A549 treated with dexamethasone at 1 μM for 4 hours (cell line): Measurements from ENCODE around the gene DFFB. TPM values are rescaled to one million over a fixed set of nuclear protein-coding genes. Genes with fewer than 3 reads are reported as not detected.

ENCODE experiments used
- total RNA-seq: library from RNA; stranded (reverse); fragments of 200-300 nt; extraction: Qiagen RNA extraction; gene quantifications from 5 replicates; pipeline ENCODE4 v1.2.3, GENCODE V29; 2022

DFFB gene
- total RNA-seq = 2.7 to 4.0 TPM (median 3.7 TPM) in 5 replicates

DNA sequence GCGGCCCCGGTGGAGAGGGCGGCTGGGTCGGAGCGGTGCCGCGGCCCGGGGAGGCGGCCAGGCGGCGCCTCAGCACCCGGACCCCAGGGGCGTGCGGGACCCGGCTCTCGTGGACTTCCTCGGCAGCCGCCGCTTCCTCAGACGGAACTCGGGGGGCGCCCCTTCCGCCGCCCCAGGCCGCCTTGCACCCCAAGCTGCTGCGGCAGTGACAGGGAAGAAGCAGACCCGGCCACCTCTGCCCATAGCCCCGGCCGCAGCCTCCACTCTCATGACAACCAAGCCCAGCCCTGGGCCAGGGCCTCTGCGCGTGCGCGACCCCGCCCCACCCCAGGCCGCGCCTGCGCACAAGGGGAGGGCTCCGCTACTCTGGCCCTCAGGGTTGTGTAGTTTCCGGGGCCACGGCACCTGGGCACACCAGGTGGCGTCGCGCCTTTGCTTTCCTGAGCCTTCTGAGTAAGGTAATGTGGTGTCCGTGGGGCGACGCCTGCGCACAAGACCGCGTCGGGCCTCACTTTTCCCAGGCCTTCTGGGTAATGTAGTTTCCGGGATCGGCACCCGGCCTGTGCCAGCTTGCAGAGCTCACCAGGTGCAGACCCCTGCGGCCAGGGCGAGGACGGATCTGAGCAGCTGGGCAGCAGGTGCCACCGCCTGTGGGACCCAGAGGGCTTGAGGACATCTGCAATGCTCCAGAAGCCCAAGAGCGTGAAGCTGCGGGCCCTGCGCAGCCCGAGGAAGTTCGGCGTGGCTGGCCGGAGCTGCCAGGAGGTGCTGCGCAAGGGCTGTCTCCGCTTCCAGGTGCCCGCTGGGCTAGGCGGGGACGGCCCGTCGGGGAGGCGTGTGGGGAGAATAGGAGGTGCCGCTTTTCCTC is at the start of gene DFFB, which contains the start of gene CEP104:
Gene DFFB (plus strand): TSS at position 554 of the 868 bp plus-strand sequence. CDS start 128 bp downstream, at position 682.
Gene CEP104 (minus strand): TSS at position 289 of the 868 bp plus-strand sequence. CDS start 4,804 bp downstream, outside the sequence.

GRCh38 chr1:3900150-3900968 is 43.1 kb downstream of the DFFB start, which contains the start of gene C1orf174:
Gene C1orf174 (minus strand): TSS chr1:3900272. CDS start chr1:3900186, 86 bp downstream.

Other genes starting within 250 kb of the DFFB start
- gene MEGF6, start 246.0 kb upstream of the DFFB start, total RNA-seq = 3.8 to 10.8 TPM (median 7.4 TPM) in 5 replicates
- 23.6 to 30.7 TPM (median 29.8 TPM) in 5 replicates for gene TPRG1L, start 232.5 kb upstream of the DFFB start, total RNA-seq
- 12.0 to 19.3 TPM (median 18.2 TPM) in 5 replicates for gene WRAP73, start 207.4 kb upstream of the DFFB start, total RNA-seq
- gene TP73, start 205.0 kb upstream of the DFFB start, total RNA-seq = 0.54 to 1.1 TPM (median 1.0 TPM) in 5 replicates
- not detected in 5 replicates for gene CCDC27, start 105.0 kb upstream of the DFFB start, total RNA-seq
- 0.76 to 1.6 TPM (median 1.3 TPM) in 5 replicates for gene SMIM1, start 84.7 kb upstream of the DFFB start, total RNA-seq
- 27.8 to 37.0 TPM (median 30.0 TPM) in 5 replicates for gene LRRC47, start 61.0 kb upstream of the DFFB start, total RNA-seq
- gene CEP104, start 265 bp upstream of the DFFB start, total RNA-seq = 11.9 to 19.0 TPM (median 17.8 TPM) in 5 replicates
- gene C1orf174, start 42.8 kb downstream of the DFFB start, total RNA-seq = 20.4 to 26.0 TPM (median 24.9 TPM) in 5 replicates